ENCODE results near the gene ELAVL1.
A peak's percentile ranks its signal among the peaks of the same experiment; 100 is the strongest.
"Not testable (repeated sequence)": the region's sequence is repeated elsewhere in the genome, so short reads cannot be mapped to it uniquely, and the experiment has no call there.

The ELAVL1 gene

DNA sequence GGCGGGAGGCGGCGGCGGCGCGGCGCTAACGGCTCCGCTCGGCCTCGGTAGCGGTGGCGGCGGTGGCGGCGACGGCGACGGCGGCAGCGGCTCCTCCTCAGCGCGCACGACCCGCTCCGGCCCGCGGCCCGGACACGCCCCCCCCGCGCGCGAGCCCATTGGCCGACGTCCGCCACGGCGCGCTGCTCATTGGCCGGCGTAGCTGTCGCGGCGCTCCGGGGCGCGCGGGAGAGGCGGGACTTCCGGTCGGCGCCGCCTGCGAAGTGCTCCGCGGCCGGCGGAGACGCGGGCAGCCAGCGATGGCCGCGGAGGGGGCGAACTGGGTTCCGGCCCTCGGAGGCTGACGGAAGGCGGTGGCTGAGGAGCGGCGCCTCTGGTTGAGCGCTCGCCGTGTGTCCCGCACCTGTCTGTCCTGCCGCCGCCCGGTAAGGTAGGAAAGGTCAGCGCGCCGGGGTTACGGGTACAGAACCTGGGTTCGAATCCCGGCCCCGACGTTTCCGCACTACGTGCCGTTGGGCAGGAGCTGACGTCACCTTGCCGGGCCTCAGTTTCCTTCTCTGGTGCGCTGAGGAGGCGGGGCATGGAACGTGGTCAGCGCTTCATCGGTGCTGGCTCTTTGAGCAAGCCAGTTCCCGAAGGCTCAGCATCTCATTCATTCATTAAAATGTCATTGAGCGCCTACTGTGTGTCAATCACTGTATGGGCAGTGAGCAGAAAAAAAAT is at the start of gene ELAVL1:
TSS of gene ELAVL1 (minus strand) at position 108 of the 723 bp plus-strand sequence. CDS start 13,826 bp downstream, outside the sequence.
- DNase-seq (ENCODE audit: low read depth in 2 of 2) = peak; percentile 73 to 79

DNA sequence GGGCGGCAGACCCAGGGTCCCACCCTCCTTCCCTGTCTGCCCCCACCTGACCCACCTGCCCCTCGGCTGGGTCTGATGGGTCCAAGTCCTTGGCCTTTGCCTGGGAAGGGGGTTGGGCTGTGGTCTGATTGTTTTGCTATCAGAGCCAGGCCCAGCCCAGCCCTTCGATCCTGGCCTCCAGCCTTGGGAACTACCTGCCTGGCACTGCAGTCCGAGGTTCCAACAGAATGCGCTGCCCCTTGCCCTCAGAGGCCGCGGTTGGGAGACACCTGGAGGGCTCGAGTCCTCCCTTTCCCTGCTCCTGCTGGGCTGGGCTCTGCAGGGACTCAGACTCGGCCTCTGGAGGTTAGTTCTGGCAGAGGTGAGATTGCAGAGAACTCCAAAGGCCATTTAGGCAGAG is 48.7 kb upstream of the ELAVL1 start:
- no peak for DNase-seq (ENCODE audit: low read depth in 2 of 2)

DNA sequence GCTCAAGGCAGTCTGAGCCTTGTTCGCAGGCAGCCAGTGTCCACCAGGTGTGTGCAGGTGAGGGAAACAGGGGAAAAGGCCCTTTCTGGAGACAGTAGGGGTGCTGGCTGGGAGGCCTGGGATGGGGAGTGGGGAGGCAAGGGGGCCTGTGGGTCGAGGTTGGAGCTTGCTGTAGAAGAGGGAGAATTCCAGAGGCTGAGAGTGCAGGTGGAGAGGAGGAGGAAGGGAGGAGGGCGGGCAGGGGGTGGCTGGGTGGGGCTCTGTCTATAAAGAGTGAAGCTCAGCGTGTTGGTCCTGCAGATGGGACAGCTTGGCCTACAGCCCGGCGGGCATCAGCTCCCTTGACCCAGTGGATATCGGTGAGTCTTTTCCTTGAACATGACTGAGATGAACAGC is 47.0 kb upstream of the ELAVL1 start, which contains the start of gene CCL25:
TSS of gene CCL25 (plus strand) at position 297 of the 396 bp plus-strand sequence. CDS start 290 bp downstream, outside the sequence.
- no peak for DNase-seq (ENCODE audit: low read depth in 2 of 2)

DNA sequence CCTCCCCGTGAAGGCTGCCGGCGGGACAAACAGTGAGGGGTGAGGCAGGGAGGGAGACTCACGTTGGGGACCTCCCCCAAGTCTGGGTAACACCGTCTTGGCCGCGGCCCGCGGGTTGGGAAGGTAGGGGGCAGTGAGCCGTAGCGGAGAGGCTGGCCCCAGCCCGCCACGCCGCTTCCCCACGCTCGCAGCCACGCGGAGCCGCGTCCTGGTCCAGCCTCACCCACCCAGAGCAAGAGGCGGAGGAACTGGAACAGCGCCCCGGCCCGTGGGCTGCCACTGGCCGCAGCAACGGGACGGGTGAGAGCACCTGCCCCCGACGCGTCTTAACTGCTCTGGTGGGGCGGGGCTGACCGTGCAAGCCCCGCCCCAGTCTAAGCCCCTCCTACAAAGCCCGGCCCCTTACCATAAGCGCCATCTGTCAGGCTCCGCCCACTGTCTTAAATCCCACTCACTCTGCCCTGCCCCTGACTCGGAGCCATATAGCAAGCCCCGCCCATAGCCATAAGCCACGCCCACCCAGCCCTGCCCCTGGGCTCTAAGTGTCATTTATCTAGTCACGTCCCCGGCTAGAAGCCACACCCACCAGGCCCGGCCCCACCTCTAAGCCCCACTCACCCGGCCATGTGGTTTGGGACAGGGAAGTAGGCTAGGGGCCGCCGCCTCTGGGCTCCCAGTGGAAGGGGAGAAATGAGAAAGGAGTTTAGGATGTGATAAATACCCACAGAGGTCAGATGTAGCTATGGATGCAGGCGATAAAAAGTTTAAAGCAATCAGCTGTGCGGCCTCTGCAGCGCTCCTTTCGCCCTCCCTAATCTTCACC is 45.0 kb upstream of the ELAVL1 start:
- peak; percentile 54 to 92 for DNase-seq (ENCODE audit: low read depth in 2 of 2)

DNA sequence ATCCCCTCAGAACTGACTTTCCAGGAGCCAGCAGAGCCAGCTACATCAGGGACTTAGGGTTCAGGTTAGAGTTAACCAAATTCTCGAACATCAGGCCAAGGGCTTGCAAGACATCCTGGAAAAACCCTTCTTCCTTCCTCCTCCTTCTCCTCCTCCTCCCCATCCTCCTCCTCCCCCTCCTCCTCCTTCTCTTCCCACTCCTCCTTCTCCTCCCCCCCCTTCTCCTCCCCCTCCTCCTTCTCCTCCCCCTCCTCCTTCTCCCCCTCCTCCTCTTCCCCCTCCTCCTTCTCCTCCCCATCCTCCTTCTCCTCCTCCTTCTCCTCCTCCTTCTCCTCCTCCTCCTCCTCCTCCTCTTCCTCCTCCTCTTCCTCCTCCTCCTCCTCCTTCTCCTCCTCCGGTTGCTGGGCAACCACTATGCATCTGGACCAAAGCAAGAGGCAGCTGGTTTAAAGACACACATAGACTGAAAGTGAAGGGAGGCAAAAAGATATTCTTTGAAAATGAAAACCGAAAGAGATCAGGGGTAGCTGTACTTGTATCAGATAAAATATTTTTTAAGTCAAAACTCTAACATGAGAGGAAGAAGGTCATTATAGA is 41.2 kb upstream of the ELAVL1 start:
- DNase-seq (ENCODE audit: low read depth in 2 of 2) = no peak

DNA sequence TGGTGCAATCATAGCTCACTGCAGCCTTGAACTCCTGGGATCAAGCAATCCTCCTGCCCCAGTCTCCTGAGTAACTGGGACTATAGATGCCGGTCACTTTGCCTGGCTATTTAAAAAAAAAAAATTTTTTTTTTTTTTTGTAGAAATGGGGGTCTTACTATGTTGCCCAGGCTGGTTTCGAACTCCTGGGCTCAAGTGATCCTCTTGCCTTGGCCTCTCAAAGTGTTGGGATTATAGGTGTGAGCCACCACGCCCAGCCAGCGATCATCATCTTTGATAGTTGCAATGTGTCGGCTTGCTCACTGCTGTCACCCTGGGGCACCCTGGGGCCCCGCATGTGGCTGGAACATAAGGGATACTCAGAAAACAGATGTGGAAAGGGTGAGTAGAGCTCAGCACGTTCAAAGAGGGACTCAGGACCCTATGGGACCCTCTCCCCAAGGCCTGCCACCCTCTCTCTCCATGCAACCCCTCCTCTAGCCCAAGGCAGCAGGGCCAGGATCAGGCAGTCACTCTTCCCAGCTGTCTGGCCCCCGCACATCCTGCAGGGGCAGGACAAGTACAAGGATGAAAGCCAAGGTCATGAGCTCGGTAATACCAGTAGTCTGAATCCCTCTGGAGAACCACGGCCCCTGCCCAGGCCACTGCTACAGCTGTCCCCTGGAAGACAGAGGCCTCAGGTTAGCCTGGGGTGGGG is 40.6 kb upstream of the ELAVL1 start:
- no peak for DNase-seq (ENCODE audit: low read depth in 2 of 2)

DNA sequence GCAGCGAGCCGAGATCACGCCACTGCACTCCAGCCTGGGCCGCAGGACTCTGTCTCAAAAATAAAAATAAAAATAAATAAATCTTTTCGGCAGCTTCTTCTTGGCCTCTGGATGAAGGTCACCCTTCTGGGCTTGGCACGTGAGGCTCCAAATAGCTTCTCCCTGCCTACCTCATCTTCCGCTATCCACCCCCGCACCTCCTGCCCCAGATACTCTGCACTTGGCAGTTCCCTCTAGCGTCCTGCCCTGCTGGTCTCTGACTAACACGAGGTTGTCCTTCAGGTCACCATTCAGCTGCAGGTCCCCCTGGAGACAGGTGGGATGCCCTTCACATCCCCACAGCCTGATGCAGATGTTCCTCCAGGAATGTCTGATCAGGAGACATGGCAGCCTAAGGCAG is 38.6 kb upstream of the ELAVL1 start:
- DNase-seq (ENCODE audit: low read depth in 2 of 2) = no peak

DNA sequence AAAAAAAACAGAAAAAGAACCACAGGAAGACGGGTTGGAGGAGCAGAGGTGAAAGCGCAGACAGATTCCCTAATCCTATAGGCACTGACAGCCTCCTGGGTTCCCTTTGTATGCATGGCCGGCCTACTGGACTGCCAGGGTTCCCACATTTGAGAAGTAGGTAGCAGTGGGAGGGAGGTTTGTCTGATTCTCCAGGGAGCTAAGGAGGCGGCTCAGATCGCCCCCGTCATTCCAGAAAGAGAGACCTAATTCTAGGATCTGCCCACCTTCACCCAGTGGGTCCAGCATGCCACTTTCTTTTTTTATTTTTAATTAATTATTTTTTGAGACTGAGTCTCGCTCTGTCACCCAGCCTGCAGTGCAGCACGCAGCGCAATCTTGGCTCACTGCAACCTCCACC is 37.5 kb upstream of the ELAVL1 start:
- DNase-seq (ENCODE audit: low read depth in 2 of 2) = no peak

DNA sequence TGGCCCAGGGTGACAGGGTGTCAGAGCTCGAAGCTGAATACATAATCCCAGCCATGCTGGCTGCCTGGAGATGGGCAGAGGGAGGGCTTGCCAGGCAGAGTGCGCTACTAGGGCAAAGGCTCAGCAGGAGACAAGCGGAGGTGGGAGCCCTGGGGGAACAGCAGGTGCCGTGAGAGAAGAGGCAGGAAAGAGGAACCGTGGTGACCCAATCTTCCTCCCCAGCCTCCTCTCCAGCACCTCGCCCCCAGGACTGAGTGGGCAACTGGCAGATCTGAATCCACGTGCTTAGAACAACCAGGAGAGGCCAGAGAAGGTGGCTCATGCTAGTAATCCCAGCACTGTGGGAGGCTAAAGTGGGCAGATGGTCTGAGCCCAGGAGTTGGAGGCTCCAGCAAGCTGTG is 36.1 kb upstream of the ELAVL1 start:
- no peak for DNase-seq (ENCODE audit: low read depth in 2 of 2)

DNA sequence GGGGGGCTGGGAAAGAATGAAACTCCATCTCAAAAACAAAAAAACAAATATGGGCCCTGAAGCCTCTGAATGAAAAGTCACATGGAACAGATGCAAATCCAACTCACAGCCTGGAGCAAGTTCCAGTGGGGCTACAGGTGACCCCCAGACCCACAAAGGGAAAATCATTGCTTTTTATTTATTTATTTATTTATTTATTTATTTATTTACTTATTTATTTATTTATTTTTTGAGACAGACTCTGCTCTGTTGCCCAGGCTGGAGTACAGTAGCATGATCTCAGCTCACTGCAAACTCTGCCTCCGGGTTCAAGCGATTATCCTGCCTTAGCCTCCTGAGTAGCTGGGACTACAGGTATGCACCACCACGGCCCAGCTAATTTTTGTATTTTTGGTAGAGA is 33.8 kb upstream of the ELAVL1 start:
- no peak for DNase-seq (ENCODE audit: low read depth in 2 of 2)

DNA sequence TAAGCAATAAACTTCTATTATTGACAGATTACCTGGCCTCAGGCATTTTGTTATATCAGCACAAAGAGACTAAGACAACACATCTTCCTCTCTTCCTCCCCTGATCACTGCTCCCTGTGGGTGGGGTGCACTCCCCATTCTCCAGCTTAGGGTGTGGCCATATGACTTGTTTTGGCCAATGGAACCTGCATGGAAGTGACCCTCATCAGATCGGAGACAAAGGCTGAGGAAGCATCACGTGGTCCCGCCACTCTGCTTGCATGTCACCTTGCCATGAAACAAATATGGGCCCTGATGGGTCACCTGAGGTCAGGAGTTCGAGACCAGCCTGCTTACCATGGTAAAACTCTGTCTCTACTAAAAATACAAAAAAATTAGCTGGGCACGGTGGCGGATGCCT is 33.4 kb upstream of the ELAVL1 start:
- no peak for DNase-seq (ENCODE audit: low read depth in 2 of 2)

DNA sequence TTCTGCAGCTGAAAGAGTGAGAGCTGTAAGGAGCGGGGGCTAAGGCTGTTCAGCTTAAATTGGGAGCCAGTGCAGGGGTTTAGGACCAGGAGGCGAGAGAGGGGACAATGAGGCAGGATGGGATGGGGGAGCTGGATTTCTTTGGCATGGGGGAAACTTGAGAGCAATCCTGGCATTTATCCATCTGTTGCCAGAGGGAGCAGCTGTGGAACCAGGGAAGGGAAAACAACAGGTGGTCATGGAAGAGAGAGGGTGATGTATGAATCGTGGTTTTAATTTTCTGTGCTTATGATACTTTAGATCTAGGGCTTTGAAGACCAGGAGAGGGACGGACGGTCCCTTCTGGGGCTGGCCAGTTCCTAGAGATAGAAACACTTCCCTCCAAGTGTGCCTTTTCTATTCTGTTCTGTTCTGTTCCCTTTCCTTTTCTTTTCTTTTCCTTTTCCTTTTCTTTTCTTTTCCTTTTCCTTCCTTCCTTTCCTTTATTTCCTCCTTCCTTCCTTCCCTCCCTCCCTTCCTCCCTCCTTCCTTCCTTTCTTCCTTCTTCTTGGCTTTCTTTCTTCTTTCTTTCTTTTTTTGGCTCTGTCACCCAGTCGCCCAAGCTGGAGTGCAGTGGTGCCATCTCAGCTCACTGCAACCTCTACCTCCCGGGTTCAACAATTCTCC is 31.1 kb upstream of the ELAVL1 start:
- DNase-seq (ENCODE audit: low read depth in 2 of 2) = no peak

DNA sequence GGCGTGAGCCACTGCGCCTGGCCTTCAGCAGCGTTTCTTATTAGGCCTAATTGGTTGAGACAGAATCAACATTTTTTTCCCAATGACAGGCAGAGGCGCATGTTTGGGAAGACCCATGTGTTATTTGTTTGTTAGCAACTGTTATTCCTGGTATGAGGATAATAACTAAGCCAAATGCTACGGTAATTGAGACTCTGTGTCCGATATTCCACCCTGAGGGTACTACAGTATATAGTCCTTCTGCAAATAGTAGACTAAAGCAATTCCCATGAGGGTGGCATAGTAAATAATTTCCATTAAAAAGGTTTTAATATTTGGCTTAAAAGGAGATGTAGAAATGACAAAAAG is 28.7 kb upstream of the ELAVL1 start:
- no peak for DNase-seq (ENCODE audit: low read depth in 2 of 2)

DNA sequence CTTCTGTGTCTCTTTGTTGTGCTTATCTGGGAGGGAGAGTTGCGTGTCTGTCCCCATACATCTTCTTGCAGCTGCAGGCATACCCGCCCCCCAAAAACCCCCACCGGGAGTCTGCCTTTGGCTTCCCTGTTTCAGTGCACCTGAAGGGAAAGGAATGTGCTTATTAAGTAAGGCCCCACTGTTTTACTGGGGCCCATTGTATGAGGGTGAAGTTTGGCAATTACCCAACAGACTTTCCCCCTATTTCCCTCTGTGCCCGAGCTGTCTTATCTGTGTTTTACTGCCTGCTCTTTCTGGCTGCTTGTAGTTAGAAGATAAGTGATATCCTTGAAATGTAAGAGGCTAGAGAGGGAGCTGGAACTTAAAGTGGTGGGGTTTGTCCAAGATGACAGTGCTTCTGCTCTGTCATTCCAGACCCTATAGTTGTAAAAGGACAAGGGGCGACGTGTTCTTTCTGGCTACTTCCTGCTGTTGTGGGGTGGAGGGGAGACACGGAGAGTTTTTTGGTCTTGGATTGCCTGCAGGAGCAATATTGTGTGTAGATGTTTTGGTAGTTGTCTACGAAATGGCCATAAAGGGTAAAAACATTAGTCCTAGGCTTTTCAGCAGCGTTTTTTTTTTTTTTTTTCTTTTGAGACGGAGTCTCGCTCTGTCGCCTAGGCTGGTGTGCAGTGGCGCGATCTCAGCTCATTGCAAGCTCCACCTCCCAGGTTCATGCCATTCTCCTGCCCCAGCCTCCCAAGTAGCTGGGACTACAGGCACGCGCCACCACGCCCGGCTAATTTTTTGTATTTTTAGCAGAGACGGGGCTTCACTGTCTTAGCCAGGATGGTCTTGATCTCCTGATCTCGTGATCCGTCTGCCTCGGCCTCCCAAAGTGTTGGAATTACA is 28.1 kb upstream of the ELAVL1 start:
- DNase-seq (ENCODE audit: low read depth in 2 of 2) = not testable (repeated sequence)

DNA sequence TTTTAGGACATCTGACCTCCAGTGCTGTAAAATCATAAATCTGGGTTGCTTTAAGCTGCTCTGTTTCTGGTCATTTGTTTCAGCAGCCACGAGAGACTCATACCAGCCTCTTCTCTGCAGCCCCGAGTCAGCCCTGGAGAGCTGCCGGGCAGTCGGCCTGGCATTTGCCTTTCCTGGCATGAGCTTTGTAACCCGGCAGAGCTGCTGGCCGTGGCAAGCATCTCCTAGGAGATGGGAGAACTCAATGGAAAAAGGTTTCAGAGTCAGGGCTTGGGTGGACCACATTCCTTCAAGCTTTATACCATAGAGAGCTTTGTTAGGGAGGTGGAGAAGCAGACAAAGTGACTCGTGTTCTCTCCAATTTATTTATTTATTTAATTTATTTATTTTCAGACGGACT is 25.5 kb upstream of the ELAVL1 start:
- no peak for DNase-seq (ENCODE audit: low read depth in 2 of 2)

DNA sequence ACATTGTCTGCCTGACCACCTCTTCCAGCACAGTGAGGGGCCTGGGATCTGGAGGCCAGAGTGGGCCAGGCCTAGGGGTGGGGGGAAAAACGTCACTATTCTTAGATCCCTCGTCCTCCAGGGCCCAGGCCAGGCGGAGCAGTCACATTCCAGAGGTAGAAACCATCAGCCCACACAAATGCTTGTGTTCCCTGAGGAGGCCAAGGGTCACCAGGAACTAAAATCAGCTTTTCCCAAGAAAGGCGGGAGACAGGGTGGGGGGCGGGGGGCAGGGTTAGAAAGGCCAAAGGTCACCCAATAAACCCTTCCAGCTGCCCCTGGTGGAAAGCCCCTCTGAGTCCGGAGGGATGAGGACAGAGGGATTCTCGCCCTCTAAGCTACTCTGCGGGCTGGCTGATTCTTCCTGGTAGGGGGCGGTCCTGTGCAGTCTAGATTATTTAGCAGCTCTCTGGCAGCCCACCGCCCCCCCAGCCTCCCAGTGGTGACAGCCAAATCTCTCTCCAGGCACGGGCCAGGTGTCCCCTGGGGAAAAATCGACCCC is 23.6 kb upstream of the ELAVL1 start:
- DNase-seq (ENCODE audit: low read depth in 2 of 2) = no peak

DNA sequence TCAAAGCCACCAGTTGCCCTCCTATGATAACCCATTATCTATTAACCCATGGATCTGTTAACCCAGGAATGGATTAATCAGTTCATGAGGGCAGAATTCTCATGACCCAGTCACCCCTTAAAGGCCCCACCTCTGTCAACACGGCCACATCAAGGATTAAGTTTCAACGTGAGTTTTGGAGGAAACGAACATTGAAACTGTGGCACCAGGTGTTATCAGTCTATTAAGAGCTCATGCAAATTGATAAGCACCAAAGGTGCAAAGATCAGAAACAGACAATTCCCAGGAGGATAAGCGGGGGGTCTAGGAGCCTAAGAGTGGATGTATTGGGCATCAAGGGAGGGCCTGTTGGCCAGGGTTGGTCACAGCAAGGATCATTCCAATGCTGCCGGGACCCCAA is 19.9 kb upstream of the ELAVL1 start:
- no peak for DNase-seq (ENCODE audit: low read depth in 2 of 2)

DNA sequence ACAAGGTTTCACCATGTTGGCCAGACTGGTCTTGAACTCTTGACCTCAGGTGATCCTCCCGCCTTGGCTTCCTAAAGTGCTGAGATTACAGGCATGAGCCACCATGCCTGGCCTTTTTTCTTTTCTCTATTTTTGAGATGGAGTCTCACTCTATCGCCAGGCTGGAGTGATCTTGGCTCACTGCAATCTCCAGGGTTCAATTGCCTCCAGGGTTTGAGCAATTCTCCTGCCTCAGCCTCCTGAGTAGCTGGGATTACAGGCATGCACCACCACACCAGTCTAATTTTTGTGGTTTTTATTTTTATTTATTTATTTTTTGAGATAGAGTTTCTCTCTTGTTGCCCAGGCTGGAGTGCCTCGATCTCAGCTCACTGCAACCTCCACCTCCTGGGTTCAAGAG is 18.8 kb upstream of the ELAVL1 start:
- not testable (repeated sequence) for DNase-seq (ENCODE audit: low read depth in 2 of 2)

DNA sequence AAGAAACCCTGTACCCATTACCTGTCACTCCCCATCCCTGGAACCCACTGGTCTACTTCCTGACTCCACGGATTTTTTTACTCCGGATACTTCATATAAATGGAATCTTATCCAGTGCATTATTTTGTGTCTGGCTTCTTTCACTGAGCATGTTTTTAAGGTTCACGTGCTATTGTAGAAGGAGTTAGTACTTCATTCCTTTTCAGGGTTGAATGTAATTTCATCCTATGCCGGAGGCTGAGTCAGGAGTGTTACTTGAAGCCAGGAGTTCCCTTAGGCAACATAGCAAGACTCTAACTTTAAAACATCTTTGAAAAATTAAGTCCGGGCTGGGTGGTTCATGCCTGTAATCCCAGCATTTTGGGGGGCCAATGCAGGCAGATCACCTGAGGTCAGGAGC is 17.9 kb upstream of the ELAVL1 start:
- no peak for DNase-seq (ENCODE audit: low read depth in 2 of 2)

DNA sequence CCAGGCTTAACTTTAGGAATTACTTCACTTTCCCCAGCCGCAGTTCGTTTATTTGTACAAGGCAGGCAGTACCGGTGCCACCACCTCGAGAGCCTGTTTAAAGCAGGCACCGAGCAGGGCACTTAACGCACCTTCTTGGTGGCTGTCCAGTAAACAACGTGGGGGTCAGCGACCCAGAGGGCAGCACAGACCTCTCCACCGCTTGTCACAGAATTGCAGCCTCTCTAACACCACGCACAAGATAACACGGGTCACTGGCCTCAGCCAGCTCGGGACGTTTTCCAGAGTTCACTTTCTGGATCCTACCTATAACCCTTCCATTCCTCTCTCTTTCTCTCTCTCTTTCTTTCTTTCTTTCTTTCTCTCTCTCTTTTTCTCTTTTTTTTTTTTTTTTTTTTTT is 16.8 kb upstream of the ELAVL1 start:
- no peak for DNase-seq (ENCODE audit: low read depth in 2 of 2)
